ENCODE data around the gene DNAJB12.

Gene DNAJB12

GRCh38 chr10:72295330-72295910 is 59.3 kb downstream of the DNAJB12 start:
- DNase-seq (ENCODE audit: low read depth in 2 of 2): no peak

GRCh38 chr10:72292223-72292691 is 62.5 kb downstream of the DNAJB12 start:
- no peak for DNase-seq (ENCODE audit: low read depth in 2 of 2)

GRCh38 chr10:72291019-72291532 is 63.6 kb downstream of the DNAJB12 start:
- DNase-seq (ENCODE audit: low read depth in 2 of 2): no peak

GRCh38 chr10:72285972-72286521 is 68.7 kb downstream of the DNAJB12 start:
- DNase-seq (ENCODE audit: low read depth in 2 of 2): no peak

- no peak for DNase-seq (ENCODE audit: low read depth in 2 of 2)
Observed at GRCh38 chr10:72283131-72283530, 71.6 kb downstream of the DNAJB12 start.
